Loucy (cell line): ENCODE measurements around the gene PTPRF.

Source experiments
- H2AFZ ChIP-seq: fragments of 200-600 bp; sonication (generic); 2 replicates; pipeline ENCODE4 v1.6.0; 2016; ENCODE audit warnings: antibody characterized with exemption, mild to moderate bottlenecking, low read length, moderate library complexity
- H3F3A ChIP-seq: fragments of 200-600 bp; 2 replicates; pipeline ENCODE4 v1.6.0; 2016; ENCODE audit warnings: antibody characterized with exemption, low read depth, mild to moderate bottlenecking
- H3K27me3 ChIP-seq: fragments of 200-600 bp; sonication (generic); 2 replicates; pipeline ENCODE4 v1.6.1; 2014; ENCODE audit warnings: low read length, mild to moderate bottlenecking; ENCODE audit not compliant: insufficient read depth, poor library complexity, severe bottlenecking
- H3K36me3 ChIP-seq: fragments of 200-600 bp; sonication (generic); 2 replicates; pipeline ENCODE4 v1.6.1; 2016; ENCODE audit warnings: low read length; ENCODE audit not compliant: insufficient read depth
- H3K4me1 ChIP-seq: fragments of 200-600 bp; sonication (generic); 2 replicates; pipeline ENCODE4 v1.5.1; 2014; ENCODE audit warnings: low read length, mild to moderate bottlenecking; ENCODE audit not compliant: insufficient read depth, poor library complexity, severe bottlenecking
- H3K4me2 ChIP-seq: fragments of 200-600 bp; sonication (generic); 2 replicates; pipeline ENCODE4 v1.6.0; 2014; ENCODE audit warnings: antibody characterized with exemption, low read length, low read depth, mild to moderate bottlenecking; ENCODE audit not compliant: poor library complexity, severe bottlenecking
- H3K4me3 ChIP-seq: fragments of 200-600 bp; sonication (generic); 2 replicates; pipeline ENCODE4 v1.5.1; 2014; ENCODE audit warnings: low read length, mild to moderate bottlenecking, mixed read lengths; ENCODE audit not compliant: poor library complexity, severe bottlenecking
- H3K79me2 ChIP-seq: fragments of 200-600 bp; sonication (generic); 2 replicates; pipeline ENCODE4 v1.6.1; 2014; ENCODE audit warnings: low read length; ENCODE audit not compliant: insufficient read depth
- H3K9ac ChIP-seq: fragments of 200-600 bp; sonication (generic); 2 replicates; pipeline ENCODE4 v1.6.0; 2014; ENCODE audit warnings: mild to moderate bottlenecking, low read depth, low read length, moderate library complexity; ENCODE audit not compliant: poor library complexity, severe bottlenecking
- H3K9me2 ChIP-seq: fragments of 200-600 bp; sonication (generic); replicated peaks from 2 replicates; pipeline ENCODE4 v1.6.1; 2016; ENCODE audit warnings: low read depth, low read length, mixed read lengths
- H3K9me3 ChIP-seq: fragments of 200-600 bp; sonication (generic); 2 replicates; pipeline ENCODE4 v1.6.1; 2014; ENCODE audit warnings: mild to moderate bottlenecking, antibody characterized with exemption, low read length, low read depth; ENCODE audit not compliant: insufficient read depth
- H4K20me1 ChIP-seq: fragments of 200-600 bp; sonication (generic); 2 replicates; pipeline ENCODE4 v1.6.0; 2014; ENCODE audit warnings: antibody characterized with exemption, low read length, mild to moderate bottlenecking; ENCODE audit not compliant: insufficient read depth, poor library complexity, severe bottlenecking
- EZH2phosphoT487 ChIP-seq: fragments of 200-600 bp; IDR thresholded peaks from 2 replicates; pipeline ENCODE4 v1.6.1; 2018; ENCODE audit warnings: antibody characterized with exemption, mild to moderate bottlenecking, moderate library complexity, borderline replicate concordance
- TF ChIP-seq, protein P1 (sequence below): fragments of 200-600 bp; sonication (generic); conservative IDR thresholded peaks from 2 replicates; pipeline ENCODE4 v1.5.1; 2014; ENCODE audit warnings: mild to moderate bottlenecking, antibody characterized with exemption, low read length

The PTPRF gene

GRCh38 chr1:43542527-43543458 is 12.1 kb downstream of the PTPRF start:
- Histone ChIP-seq H3K36me3 (no peaks in the 10 kb centered on the region), H3K9me3 (no peaks in the 10 kb centered on the region), H3K4me2 (no peak overlapping the region), H3K4me3 (no peak overlapping the region), H3K79me2 (no peaks in the 10 kb centered on the region), H3K9ac (no peak overlapping the region), H3K4me1 (peaks cover 13% of the 10 kb centered on the region), H3K27me3 (no peaks in the 10 kb centered on the region), H2AFZ (no peak overlapping the region), H3K9me2 (no peaks in the 10 kb centered on the region), H3F3A (no peaks in the 10 kb centered on the region), H4K20me1 (no peaks in the 10 kb centered on the region)
- no peak for TF ChIP-seq EZH2phosphoT487
- TF ChIP-seq, protein P1, sequence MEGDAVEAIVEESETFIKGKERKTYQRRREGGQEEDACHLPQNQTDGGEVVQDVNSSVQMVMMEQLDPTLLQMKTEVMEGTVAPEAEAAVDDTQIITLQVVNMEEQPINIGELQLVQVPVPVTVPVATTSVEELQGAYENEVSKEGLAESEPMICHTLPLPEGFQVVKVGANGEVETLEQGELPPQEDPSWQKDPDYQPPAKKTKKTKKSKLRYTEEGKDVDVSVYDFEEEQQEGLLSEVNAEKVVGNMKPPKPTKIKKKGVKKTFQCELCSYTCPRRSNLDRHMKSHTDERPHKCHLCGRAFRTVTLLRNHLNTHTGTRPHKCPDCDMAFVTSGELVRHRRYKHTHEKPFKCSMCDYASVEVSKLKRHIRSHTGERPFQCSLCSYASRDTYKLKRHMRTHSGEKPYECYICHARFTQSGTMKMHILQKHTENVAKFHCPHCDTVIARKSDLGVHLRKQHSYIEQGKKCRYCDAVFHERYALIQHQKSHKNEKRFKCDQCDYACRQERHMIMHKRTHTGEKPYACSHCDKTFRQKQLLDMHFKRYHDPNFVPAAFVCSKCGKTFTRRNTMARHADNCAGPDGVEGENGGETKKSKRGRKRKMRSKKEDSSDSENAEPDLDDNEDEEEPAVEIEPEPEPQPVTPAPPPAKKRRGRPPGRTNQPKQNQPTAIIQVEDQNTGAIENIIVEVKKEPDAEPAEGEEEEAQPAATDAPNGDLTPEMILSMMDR = no peak

DNA sequence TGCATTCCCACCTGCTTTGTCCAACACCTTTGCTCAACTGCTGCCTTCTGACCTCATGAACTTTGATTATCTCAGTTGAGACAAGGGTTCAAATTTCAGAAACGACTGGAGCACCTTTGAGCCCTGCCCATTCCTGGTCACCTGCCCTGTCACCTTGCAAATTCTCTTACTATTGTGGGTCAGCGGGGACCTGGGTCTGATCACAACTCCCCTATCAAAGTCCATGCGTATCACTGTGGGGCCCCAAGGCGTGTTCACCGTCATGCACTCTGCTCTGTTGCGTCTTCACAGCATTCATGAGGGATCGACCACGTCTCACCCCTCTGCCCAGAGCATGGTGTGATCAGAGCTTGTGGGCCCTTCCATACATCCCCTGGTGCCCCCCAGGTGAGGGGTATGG is 12.9 kb downstream of the PTPRF start:
- Histone ChIP-seq H3K4me2 (no peak overlapping the region), H4K20me1 (no peaks in the 10 kb centered on the region), H3K4me1 (peaks cover 8% of the 10 kb centered on the region), H3K9ac (no peak overlapping the region), H3K27me3 (no peaks in the 10 kb centered on the region), H3K9me2 (no peaks in the 10 kb centered on the region), H3K79me2 (no peaks in the 10 kb centered on the region), H3K9me3 (no peaks in the 10 kb centered on the region), H2AFZ (no peak overlapping the region), H3K4me3 (no peak overlapping the region), H3F3A (no peaks in the 10 kb centered on the region), H3K36me3 (no peaks in the 10 kb centered on the region)
- TF ChIP-seq, protein P1 = no peak
- TF ChIP-seq EZH2phosphoT487 = no peak

DNA sequence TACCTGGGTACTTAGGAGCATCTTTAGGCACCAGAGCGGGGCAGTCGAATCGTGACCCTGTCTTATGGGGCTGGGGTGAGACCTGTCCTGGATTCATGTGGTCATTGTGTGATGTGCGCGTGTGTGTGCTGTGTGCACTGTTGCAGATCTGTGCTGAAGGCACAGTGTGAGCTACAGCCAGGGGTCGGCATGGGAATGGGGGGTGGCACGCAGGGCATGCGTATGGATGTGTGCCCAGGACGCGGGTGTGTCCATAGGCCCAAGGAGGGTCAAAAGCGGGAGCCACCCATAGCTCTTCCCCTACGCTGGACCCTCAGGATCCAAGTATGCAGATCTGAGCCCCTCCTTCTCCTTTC is 14.6 kb downstream of the PTPRF start:
- no peak for TF ChIP-seq EZH2phosphoT487
- TF ChIP-seq, protein P1 = no peak
- no peak overlapping the region for H3K4me3 ChIP-seq
- no peaks in the 10 kb centered on the region for H3F3A ChIP-seq
- H3K9me2 ChIP-seq = no peaks in the 10 kb centered on the region
- H3K27me3 ChIP-seq = no peaks in the 10 kb centered on the region
- no peak overlapping the region for H3K4me2 ChIP-seq
- no peaks in the 10 kb centered on the region for H3K4me1 ChIP-seq
- H4K20me1 ChIP-seq = no peaks in the 10 kb centered on the region
- H3K9me3 ChIP-seq = no peaks in the 10 kb centered on the region
- H3K9ac ChIP-seq = no peak overlapping the region
- no peaks in the 10 kb centered on the region for H3K79me2 ChIP-seq
- no peak overlapping the region for H2AFZ ChIP-seq
- no peaks in the 10 kb centered on the region for H3K36me3 ChIP-seq
